HCT116 (cell line): ENCODE measurements around the gene LRRFIP2. TPM values are rescaled to one million over a fixed set of nuclear protein-coding genes. Genes with fewer than 3 reads are reported as not detected.

Experiments used
- ATAC-seq: fragments of 200-7000 bp; cut with Tn5 transposase; 2 replicates; pipeline ENCODE4 v1.9.1; 2020; ENCODE audit warnings: mild to moderate bottlenecking, moderate library complexity
- BruUV-seq: library from RNA; stranded (reverse); fragments of 400-500 nt; replicated peaks from 2 replicates; lab custom pipeline; 2021; lab: Mats Ljungman, UMichigan
- CTCF ChIA-PET: fragments of 300-600 bp; sonication (Branson Sonifier 250); formaldehyde crosslinking; loops from one replicate; lab custom pipeline; 2021; ENCODE audit warnings: antibody characterized with exemption; lab: Charles Lee
- POLR2A ChIA-PET: fragments of 300-600, 350-600 bp; sonication (Branson Sonifier 250); formaldehyde crosslinking; loops from one replicate; lab custom pipeline; 2021; ENCODE audit warnings: antibody characterized with exemption; lab: Charles Lee
- RAD21 ChIA-PET, 2 experiments: fragments of 300-600 bp; sonication (Branson Sonifier 250); formaldehyde crosslinking; loops; one replicate each; lab custom pipeline; 2023; ENCODE audit warnings: low total read pairs in 2 of 2; ENCODE audit not compliant: uncharacterized antibody in 2 of 2, unreplicated experiment in 2 of 2, low non-redundant PET in 1 of 2; lab: Charles Lee
- DNase-seq: peaks from one replicate; pipeline ENCODE4 v3.0.0-alpha.2; 2010; ENCODE audit warnings: low read depth, low spot score
- H2AFZ ChIP-seq: fragments of 200-600 bp; shearing (Covaris generic), sonication (generic); 2 replicates; pipeline ENCODE4 v1.6.1; 2017; ENCODE audit warnings: low read depth, mixed run types, mixed read lengths, antibody characterized with exemption, low read length; ENCODE audit not compliant: poor library complexity, severe bottlenecking
- H3K27ac ChIP-seq: 2 replicates; pipeline ENCODE4 v1.5.1; 2012; ENCODE audit warnings: low read depth, low read length
- H3K27me3 ChIP-seq: fragments of 200-600 bp; sonication (generic); 2 replicates; pipeline ENCODE4 v1.6.1; 2016; ENCODE audit warnings: mixed run types, low read length, mixed read lengths; ENCODE audit not compliant: insufficient read depth
- H3K36me3 ChIP-seq, 2 experiments: fragments of 200-500 bp in 1 of 2; fragments of 200-600 bp in 1 of 2; sonication (Bioruptor generic) in 1 of 2; sonication (generic) in 1 of 2; 2 replicates each; pipeline versions ENCODE4 v1.5.1 to v1.6.1; 2014 to 2016; ENCODE audit warnings: low read length in 2 of 2, inconsistent platforms in 1 of 2, mixed read lengths in 1 of 2, mixed run types in 1 of 2; ENCODE audit not compliant: insufficient read depth in 2 of 2, control insufficient read depth in 1 of 2
- H3K4me1 ChIP-seq, 2 experiments: fragments of 200-600 bp in 1 of 2; sonication (generic) in 1 of 2; 2 replicates each; pipeline versions ENCODE4 v1.5.1 to v1.6.1; 2012 to 2017; ENCODE audit warnings: low read length in 2 of 2, inconsistent platforms in 1 of 2, mild to moderate bottlenecking in 1 of 2, mixed read lengths in 1 of 2, mixed run types in 1 of 2, moderate library complexity in 1 of 2; ENCODE audit not compliant: insufficient read depth in 2 of 2, control insufficient read depth in 1 of 2
- H3K4me2 ChIP-seq: fragments of 200-600 bp; sonication (generic); 2 replicates; pipeline ENCODE4 v1.6.1; 2017; ENCODE audit warnings: mixed run types, low read length, mixed read lengths
- H3K4me3 ChIP-seq, 2 experiments: fragments of 200-600 bp in 1 of 2; sonication (generic) in 1 of 2; replicated peaks in 1 of 2; 2 replicates each; pipeline ENCODE4 v1.5.1; 2011 to 2016; ENCODE audit warnings: low read length in 2 of 2, control low read depth in 1 of 2, low read depth in 1 of 2, mild to moderate bottlenecking in 1 of 2, mixed read lengths in 1 of 2, mixed run types in 1 of 2
- H3K79me2 ChIP-seq: fragments of 200-600 bp; sonication (generic); 2 replicates; pipeline ENCODE4 v1.6.1; 2017; ENCODE audit warnings: mild to moderate bottlenecking, mixed run types, low read length, moderate library complexity, mixed read lengths; ENCODE audit not compliant: insufficient read depth
- H3K9ac ChIP-seq: fragments of 200-600 bp; sonication (generic); 2 replicates; pipeline ENCODE4 v1.6.1; 2016; ENCODE audit warnings: low read length, mixed read lengths
- H3K9me2 ChIP-seq: fragments of 200-600 bp; sonication (generic), shearing (Covaris generic); 2 replicates; pipeline ENCODE4 v1.6.1; 2017; ENCODE audit warnings: mixed run types, mild to moderate bottlenecking, moderate library complexity; ENCODE audit not compliant: insufficient read depth
- H3K9me3 ChIP-seq, 2 experiments: fragments of 200-500 bp in 1 of 2; fragments of 200-600 bp in 1 of 2; sonication (Bioruptor generic) in 1 of 2; sonication (generic) in 1 of 2; 2 replicates each; pipeline ENCODE4 v1.6.1; 2014 to 2017; ENCODE audit warnings: low read length in 2 of 2, mixed read lengths in 2 of 2, inconsistent platforms in 1 of 2, low read depth in 1 of 2, mild to moderate bottlenecking in 1 of 2, mixed run types in 1 of 2, moderate library complexity in 1 of 2; ENCODE audit not compliant: control insufficient read depth in 1 of 2, insufficient read depth in 1 of 2
- H4K20me1 ChIP-seq: fragments of 200-600 bp; sonication (generic), shearing (Covaris generic); 2 replicates; pipeline ENCODE4 v1.6.1; 2017; ENCODE audit warnings: mixed run types, mild to moderate bottlenecking, moderate library complexity; ENCODE audit not compliant: insufficient read depth
- CTCF ChIP-seq, 3 experiments: fragments of 200-600 bp in 1 of 3; sonication (generic) in 1 of 3; IDR thresholded peaks in 2 of 3; conservative IDR thresholded peaks in 1 of 3; 2 replicates each; pipeline ENCODE4 v1.5.1; 2012 to 2017; ENCODE audit warnings: low read depth in 2 of 3, low read length in 2 of 3, antibody characterized with exemption in 1 of 3, borderline replicate concordance in 1 of 3, control low read depth in 1 of 3, mild to moderate bottlenecking in 1 of 3, mixed read lengths in 1 of 3, mixed run types in 1 of 3, moderate library complexity in 1 of 3; ENCODE audit not compliant: insufficient read depth in 1 of 3
- EGR1 ChIP-seq: IDR thresholded peaks from 2 replicates; pipeline ENCODE4 v1.6.1; 2012; ENCODE audit warnings: low read depth
- EZH2 ChIP-seq: fragments of 200-600 bp; sonication (generic); IDR thresholded peaks from 2 replicates; pipeline ENCODE4 v1.6.1; 2017; ENCODE audit warnings: antibody characterized with exemption, mixed run types
- FOSL1 ChIP-seq: IDR thresholded peaks from 2 replicates; pipeline ENCODE4 v1.6.1; 2012; ENCODE audit warnings: low read depth
- JUND ChIP-seq: IDR thresholded peaks from 2 replicates; pipeline ENCODE4 v1.6.1; 2012
- RAD21 ChIP-seq: IDR thresholded peaks from 2 replicates; pipeline ENCODE4 v1.6.1; 2012; ENCODE audit warnings: low read depth, mild to moderate bottlenecking
- REST ChIP-seq: IDR thresholded peaks from 2 replicates; pipeline ENCODE4 v1.6.1; 2012; ENCODE audit warnings: low read depth
- SP1 ChIP-seq: IDR thresholded peaks from 2 replicates; pipeline ENCODE4 v1.6.1; 2012; ENCODE audit warnings: low read depth
- TCF7L2 ChIP-seq: IDR thresholded peaks from 2 replicates; pipeline ENCODE4 v1.7.0; 2011; ENCODE audit warnings: borderline replicate concordance, inconsistent platforms; ENCODE audit not compliant: insufficient read depth, insufficient read length; ENCODE audit errors: extremely low read depth
- YY1 ChIP-seq: IDR thresholded peaks from 2 replicates; pipeline ENCODE4 v1.6.1; 2011; ENCODE audit warnings: low read length, low read depth, moderate library complexity, mild to moderate bottlenecking; ENCODE audit not compliant: insufficient replicate concordance; ENCODE audit errors: extremely low read depth
- ZFX ChIP-seq: fragments of 450-650 bp; IDR thresholded peaks from 2 replicates; pipeline ENCODE4 v1.6.1; 2017
- ZNF274 ChIP-seq: fragments of 200-500 bp; sonication (Bioruptor generic); IDR thresholded peaks from 2 replicates; pipeline ENCODE4 v1.6.1; 2014; ENCODE audit warnings: mild to moderate bottlenecking, low read depth, low read length, inconsistent platforms
- intact Hi-C: fragments of 100-400 bp; cut with micrococcal nuclease; formaldehyde crosslinking; loops from 2 replicates; pipeline ENCODE4 v1.10.0; 2022
- total RNA-seq: library from RNA; stranded (reverse); gene quantifications from one replicate; pipeline ENCODE4 v1.2.1, GENCODE V29; 2021; ENCODE audit not compliant: unreplicated experiment
- TF ChIP-seq, protein P1 (sequence below): IDR thresholded peaks from 2 replicates; pipeline ENCODE4 v1.6.1; 2012
- TF ChIP-seq, protein P2 (sequence below): IDR thresholded peaks from 2 replicates; pipeline ENCODE4 v1.6.1; 2012

Gene LRRFIP2
- total RNA-seq, 1 experiment from 2014 or later: 27.0 TPM

DNA sequence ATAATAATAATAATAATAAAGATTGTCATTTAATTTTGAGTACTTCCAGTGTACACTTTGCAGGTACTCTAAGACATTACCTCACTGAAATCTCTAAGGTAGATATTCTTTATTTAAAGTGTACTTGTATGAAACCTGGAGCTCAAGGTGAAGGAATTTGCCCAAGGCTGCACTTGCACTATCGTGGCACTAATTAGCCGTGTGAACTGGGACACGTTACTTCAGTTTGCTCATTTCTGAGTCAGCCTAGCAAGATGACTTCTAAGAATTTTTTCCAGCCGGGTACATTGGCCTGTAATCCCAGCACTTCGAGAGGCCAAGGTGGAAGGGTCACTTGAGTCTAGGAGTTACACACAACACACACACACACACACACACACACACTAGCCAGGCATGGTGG, 147.5 kb downstream of the LRRFIP2 start:
- ChIA-PET RAD21 (no interaction called here), CTCF (no interaction called here), POLR2A (no interaction called here)
- intact Hi-C loops: no loop called here
- no TSS peak for BruUV-seq
- Histone ChIP-seq H3K36me3 (peaks cover 18 to 49% of the 10 kb centered on the region in 2 experiments), H3K4me3 (no peak overlapping the region), H3K4me2 (no peak overlapping the region), H3K79me2 (peaks cover 3% of the 10 kb centered on the region; the same call in 1 of the 2 replicates), H3K9me2 (no peaks in the 10 kb centered on the region), H2AFZ (no peak overlapping the region), H3K9me3 (no peaks in the 10 kb centered on the region), H3K4me1 (no peaks in the 10 kb centered on the region), H3K27me3 (no peaks in the 10 kb centered on the region), H3K9ac (no peak overlapping the region), H4K20me1 (no peaks in the 10 kb centered on the region), H3K27ac (no peak overlapping the region)
- TF ChIP-seq, protein P1, sequence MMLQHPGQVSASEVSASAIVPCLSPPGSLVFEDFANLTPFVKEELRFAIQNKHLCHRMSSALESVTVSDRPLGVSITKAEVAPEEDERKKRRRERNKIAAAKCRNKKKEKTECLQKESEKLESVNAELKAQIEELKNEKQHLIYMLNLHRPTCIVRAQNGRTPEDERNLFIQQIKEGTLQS: no peak
- no peak for ATAC-seq
- no peak for DNase-seq

GRCh38 chr3:37025561-37026335, 148.6 kb downstream of the LRRFIP2 start:
- BruUV-seq: no TSS peak
- no peaks in the 10 kb centered on the region for H3K9me3 ChIP-seq
- H3K27ac ChIP-seq: no peak overlapping the region
- no peaks in the 10 kb centered on the region for H3K27me3 ChIP-seq
- H3K79me2 ChIP-seq: 0 out of 2 replicates have a peak, but pooled peaks cover 3% of the 10 kb centered on the region
- no peak overlapping the region for H3K4me3 ChIP-seq
- ChIA-PET RAD21 (no interaction called here), CTCF (interaction anchor here (1.0 kb wide), 1 partner anchor 233 kb away, joined by 3 read pairs; no protein-coding TSS in a partner anchor), POLR2A (no interaction called here)
- DNase-seq (no peak), ATAC-seq (no peak)
- no peak overlapping the region for H3K4me2 ChIP-seq
- H3K9ac ChIP-seq: no peak overlapping the region
- H3K9me2 ChIP-seq: no peaks in the 10 kb centered on the region
- H3K4me1 ChIP-seq: no peaks in the 10 kb centered on the region
- no peak overlapping the region for H2AFZ ChIP-seq
- H3K36me3 ChIP-seq: peaks cover 19 to 46% of the 10 kb centered on the region in 2 experiments
- H4K20me1 ChIP-seq: no peaks in the 10 kb centered on the region
- intact Hi-C loops: no loop called here
- TF ChIP-seq YY1: no peak
- no peak for TF ChIP-seq CTCF (IDR thresholded peaks at IDR 0.05 in 2 of 3, conservative IDR thresholded peaks at IDR 0.05 in 1 of 3; ENCODE audit: borderline replicate concordance in 1 of 3, insufficient read depth in 1 of 3, low read depth in 2 of 3, low read length in 2 of 3)
- no peak for TF ChIP-seq SP1
- no peak for TF ChIP-seq EGR1
- no peak for TF ChIP-seq EZH2
- TF ChIP-seq, protein P2, sequence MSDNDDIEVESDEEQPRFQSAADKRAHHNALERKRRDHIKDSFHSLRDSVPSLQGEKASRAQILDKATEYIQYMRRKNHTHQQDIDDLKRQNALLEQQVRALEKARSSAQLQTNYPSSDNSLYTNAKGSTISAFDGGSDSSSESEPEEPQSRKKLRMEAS: no peak
- no peak for TF ChIP-seq ZFX
- TF ChIP-seq FOSL1: no peak
- no peak for TF ChIP-seq REST
- no peak for TF ChIP-seq TCF7L2
- TF ChIP-seq ZNF274: no peak
- no peak for TF ChIP-seq RAD21
- TF ChIP-seq JUND: no peak
